Cardiac septum (tissue), 1 donor: ENCODE results near the gene GSTM4. TPM values are rescaled to one million over a fixed set of nuclear protein-coding genes. Genes with fewer than 3 reads are reported as not detected.
A peak's percentile ranks its signal among the peaks of the same experiment; 100 is the strongest.
"Not testable (repeated sequence)": the region's sequence is repeated elsewhere in the genome, so short reads cannot be mapped to it uniquely, and the experiment has no call there.

Experiments used
- DNase-seq: peaks from one replicate; pipeline ENCODE4 v3.0.0-alpha.2; 2020; ENCODE audit warnings: low spot score
- intact Hi-C: fragments of 100-400 bp; cut with DNase I; formaldehyde crosslinking; loops from one replicate; pipeline ENCODE4 v1.14.0; 2022
- total RNA-seq: library from RNA; stranded (reverse); fragmentation: NEBNext Ultra II Directional; extraction: Animal tissue kit (Norgen Biotek cat#: 25700); gene quantifications from one replicate; pipeline ENCODE4 v1.2.1, GENCODE V29; 2021
- donor health status: DM: no; HTN: no; CAD: no.

Gene GSTM4
- total RNA-seq, 1 donor from 2014 or later = 33.0 TPM

- intact Hi-C loops = loop anchor here (5.0 kb wide), 1 partner anchor 45 kb away; no protein-coding TSS in a partner anchor
- DNase-seq = not testable (repeated sequence)
These were observed 31.2 kb downstream of the GSTM4 start for GRCh38 chr1:109687109-109687508.

GRCh38 chr1:109687641-109688499 lies 32.0 kb downstream of the GSTM4 start, which contains the start of gene GSTM1:
TSS of gene GSTM1 (plus strand) at chr1:109687817. CDS start at chr1:109687874, 57 bp downstream.
- intact Hi-C loops = loop anchor here (5.0 kb wide), 1 partner anchor 46 kb away; no protein-coding TSS in a partner anchor
- peak; percentile 96 for DNase-seq

GRCh38 chr1:109689844-109690405 lies 34.0 kb downstream of the GSTM4 start:
- intact Hi-C loops = loop anchor here (5.0 kb wide), 1 partner anchor 48 kb away; no protein-coding TSS in a partner anchor
- no peak for DNase-seq

- intact Hi-C loops = no loop called here
- DNase-seq = no peak
These were observed 35.9 kb downstream of the GSTM4 start for GRCh38 chr1:109691759-109692158.

- intact Hi-C loops, DNase-seq: not testable (repeated sequence)
These were observed 38.5 kb downstream of the GSTM4 start for GRCh38 chr1:109694400-109694799.

GRCh38 chr1:109695138-109695537 lies 39.2 kb downstream of the GSTM4 start:
- DNase-seq, intact Hi-C loops: not testable (repeated sequence)

- intact Hi-C loops = no loop called here
- no peak for DNase-seq
These were observed 41.2 kb downstream of the GSTM4 start for GRCh38 chr1:109697066-109697465.

GRCh38 chr1:109697861-109698260 lies 42.0 kb downstream of the GSTM4 start:
- intact Hi-C loops, DNase-seq: not testable (repeated sequence)

GRCh38 chr1:109702940-109703339 lies 47.0 kb downstream of the GSTM4 start:
- not testable (repeated sequence) for DNase-seq

GRCh38 chr1:109704173-109704572 lies 48.3 kb downstream of the GSTM4 start:
- intact Hi-C loops = no loop called here
- no peak for DNase-seq

More at GRCh38 chr1:109702940-109703339, 47.0 kb downstream of the GSTM4 start:
- intact Hi-C loops = not testable (repeated sequence)

GRCh38 chr1:109705411-109705810 lies 49.5 kb downstream of the GSTM4 start:
- no peak for DNase-seq
- intact Hi-C loops = no loop called here

- intact Hi-C loops, DNase-seq: not testable (repeated sequence)
These were observed 53.0 kb downstream of the GSTM4 start for GRCh38 chr1:109708949-109709348.

- intact Hi-C loops, DNase-seq: not testable (repeated sequence)
These were observed 53.9 kb downstream of the GSTM4 start for GRCh38 chr1:109709822-109710221.

Other genes with a start within 250 kb of the GSTM4 start
- gene PSMA5, start 229.7 kb upstream of the GSTM4 start, total RNA-seq = 60.7 TPM
- gene SYPL2, start 189.6 kb upstream of the GSTM4 start, total RNA-seq = 28.9 TPM
- 3.8 TPM for gene ATXN7L2, start 172.2 kb upstream of the GSTM4 start, total RNA-seq
- 5.5 TPM for gene CYB561D1, start 162.0 kb upstream of the GSTM4 start, total RNA-seq
- 13.8 TPM for gene AMIGO1, start 146.4 kb upstream of the GSTM4 start, total RNA-seq
- 0.13 TPM for gene GPR61, start 116.2 kb upstream of the GSTM4 start, total RNA-seq
- 3.9 TPM for gene GNAI3, start 107.5 kb upstream of the GSTM4 start, total RNA-seq
- gene GNAT2, start 36.5 kb upstream of the GSTM4 start, total RNA-seq = not detected
- gene AMPD2, start 36.3 kb upstream of the GSTM4 start, total RNA-seq = 16.7 TPM
- 43.5 TPM for gene GSTM2, start 12.0 kb downstream of the GSTM4 start, total RNA-seq
- gene GSTM1, start 31.7 kb downstream of the GSTM4 start, total RNA-seq = 44.1 TPM
- gene GSTM5, start 56.2 kb downstream of the GSTM4 start, total RNA-seq = 2.6 TPM
- 93.2 TPM for gene GSTM3, start 84.9 kb downstream of the GSTM4 start, total RNA-seq
- not detected for gene EPS8L3, start 107.8 kb downstream of the GSTM4 start, total RNA-seq